NOMO-1 treated with DMSO at 0.1 percent for 48 hours (cell line): ENCODE results near the gene TMEM135.

ENCODE experiments used
- DNase-seq: peaks from one replicate; lab custom pipeline; 2025; ENCODE audit not compliant: unreplicated experiment; lab: John Stamatoyannopoulos, UW

TMEM135 gene

GRCh38 chr11:87299041-87299481 is 261.3 kb downstream of the TMEM135 start:
- no peak for DNase-seq

DNA sequence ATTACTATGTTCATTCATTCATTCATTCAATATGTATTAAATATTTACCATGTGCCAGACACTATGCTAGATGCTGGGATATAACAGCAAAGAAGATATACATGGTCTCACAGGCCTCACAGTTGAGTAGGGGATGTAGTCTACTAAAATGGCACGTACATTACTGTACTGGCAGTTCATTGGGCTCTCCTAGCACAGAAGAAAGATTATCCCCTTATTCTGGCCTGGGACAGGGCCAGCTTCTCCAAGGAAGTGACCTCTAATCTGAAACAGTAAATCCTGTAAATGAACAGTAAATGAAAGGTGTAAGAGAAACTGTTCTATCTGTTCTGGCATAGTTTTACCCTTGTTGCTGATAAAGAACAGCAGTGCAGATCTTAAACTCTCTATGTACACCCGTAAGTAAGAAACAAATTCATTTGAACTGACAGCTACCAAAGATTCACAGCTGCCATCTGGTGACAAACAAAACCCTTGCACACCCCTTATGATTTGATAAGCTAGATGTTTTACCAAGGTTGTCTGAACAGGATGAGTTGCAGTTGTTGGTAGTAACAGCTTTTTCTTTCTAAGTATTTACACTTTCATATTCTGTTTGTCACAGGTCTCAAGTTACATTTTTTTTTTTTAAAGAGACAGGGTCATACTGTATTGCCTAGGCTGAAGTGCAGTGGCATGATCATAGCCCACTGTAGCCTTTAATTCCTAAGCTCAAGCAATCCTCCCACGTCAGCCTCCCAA is 263.1 kb downstream of the TMEM135 start:
- DNase-seq = no peak

DNA sequence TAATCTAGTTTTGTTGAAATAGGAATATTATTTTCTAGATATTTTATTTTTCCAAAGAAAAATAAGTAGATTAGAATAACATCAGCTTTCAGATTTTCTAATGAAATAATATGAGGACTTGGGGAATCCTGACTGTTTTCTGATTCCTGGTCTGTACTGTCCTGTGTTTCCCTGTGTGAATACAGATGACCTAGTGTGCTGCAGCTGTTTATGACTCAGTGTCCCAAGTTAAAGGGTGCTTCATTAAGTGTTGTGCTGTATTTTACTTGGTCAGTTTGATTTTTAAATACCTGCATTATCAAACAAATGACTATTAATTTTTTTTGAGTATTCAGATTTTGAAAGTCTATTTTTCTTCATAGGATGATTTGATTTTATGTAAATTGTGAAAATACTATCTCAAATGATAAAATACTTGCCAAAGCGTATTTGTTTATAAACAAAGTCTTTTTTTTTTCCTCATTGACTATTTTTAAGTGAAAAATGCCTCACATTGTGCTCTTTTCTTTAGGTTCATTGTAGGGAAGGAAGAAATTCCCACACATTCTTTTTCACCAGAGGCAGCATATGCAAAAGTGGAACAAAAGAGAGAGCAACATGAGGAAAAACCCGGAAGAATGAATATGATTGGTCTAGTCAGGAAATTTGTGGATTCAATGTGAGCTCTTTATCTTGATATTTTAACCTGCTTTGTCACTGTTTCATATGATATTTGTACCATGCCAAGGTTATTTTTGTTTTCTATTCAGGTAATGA is 264.2 kb downstream of the TMEM135 start:
- DNase-seq = no peak

DNA sequence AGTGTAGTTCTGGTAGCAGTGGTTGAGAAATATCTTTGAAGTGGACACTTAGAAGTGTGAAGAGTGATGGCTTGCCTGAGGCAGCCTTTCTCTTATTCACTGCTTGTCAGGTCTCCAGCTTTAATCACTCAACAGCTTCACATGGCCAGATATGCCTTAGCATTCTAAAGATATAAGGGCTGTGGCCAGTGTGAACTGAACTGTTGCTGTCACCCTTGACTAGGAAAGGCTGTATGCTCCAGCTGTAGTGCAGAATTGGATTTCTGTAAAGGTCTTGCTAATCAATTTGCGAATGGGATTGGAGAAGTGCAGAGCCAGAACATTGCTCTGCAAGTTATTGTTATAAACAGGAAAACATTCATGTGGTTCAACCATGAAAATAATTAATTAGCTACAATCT is 266.7 kb downstream of the TMEM135 start:
- DNase-seq = no peak

GRCh38 chr11:87306262-87306851 is 268.6 kb downstream of the TMEM135 start:
- no peak for DNase-seq

DNA sequence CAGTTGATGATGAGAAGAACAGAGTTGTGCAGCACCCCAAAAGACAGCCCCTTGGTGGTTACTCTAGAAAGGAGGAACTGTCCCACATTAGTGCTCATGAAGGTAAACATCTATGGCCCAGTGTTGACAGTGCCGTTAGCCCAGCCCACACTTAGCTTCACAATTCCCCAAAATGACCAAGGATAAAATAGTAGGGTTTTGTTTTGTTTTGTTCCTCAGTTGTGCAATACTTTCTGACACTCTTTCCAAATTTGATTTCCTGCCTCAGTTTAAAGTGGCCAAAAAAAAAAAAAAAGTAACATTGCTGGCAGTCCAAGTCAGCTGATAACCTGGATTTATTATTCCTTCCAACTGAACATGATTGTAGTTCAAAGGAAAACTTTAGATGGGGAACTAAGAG is 269.4 kb downstream of the TMEM135 start:
- DNase-seq = no peak

DNA sequence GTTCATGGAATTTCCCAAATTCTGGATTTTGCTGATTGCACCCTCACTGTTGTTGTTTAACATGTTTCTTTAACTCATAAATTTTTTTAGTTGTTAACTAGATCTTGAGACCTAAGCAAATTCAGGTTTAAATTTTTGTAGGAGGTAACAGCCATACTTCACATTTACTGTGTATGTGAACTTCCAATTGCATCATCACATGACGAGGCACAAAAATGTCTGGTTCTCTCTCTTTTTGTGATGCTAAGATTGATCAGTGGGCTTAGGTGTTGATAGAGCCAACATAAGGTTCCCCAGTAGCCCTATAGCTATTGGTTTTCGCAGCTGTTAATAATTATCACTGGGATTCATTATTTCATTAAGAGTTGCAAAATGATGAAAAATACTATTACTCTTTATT is 277.5 kb downstream of the TMEM135 start:
- DNase-seq = no peak

DNA sequence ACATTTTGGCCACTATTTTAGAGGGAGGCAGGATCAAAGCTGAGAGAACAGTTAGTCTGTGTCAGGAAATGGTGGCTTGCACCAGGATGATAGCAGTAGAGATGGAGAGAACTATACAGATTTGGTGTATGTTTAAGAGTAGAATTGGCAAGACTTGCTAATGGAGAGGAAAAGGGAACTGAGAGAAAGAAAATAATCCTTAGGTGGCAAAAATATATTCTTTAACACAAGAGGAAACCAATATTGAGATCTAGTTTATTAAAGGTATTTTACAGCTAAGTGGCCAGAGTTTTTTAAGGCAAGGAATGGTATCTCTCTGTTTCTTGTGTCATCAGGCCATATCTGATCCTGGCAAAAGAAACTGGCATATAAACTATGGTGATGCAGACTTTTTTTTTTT is 278.8 kb downstream of the TMEM135 start:
- DNase-seq = no peak

GRCh38 chr11:87317441-87317840 is 279.7 kb downstream of the TMEM135 start:
- no peak for DNase-seq

DNA sequence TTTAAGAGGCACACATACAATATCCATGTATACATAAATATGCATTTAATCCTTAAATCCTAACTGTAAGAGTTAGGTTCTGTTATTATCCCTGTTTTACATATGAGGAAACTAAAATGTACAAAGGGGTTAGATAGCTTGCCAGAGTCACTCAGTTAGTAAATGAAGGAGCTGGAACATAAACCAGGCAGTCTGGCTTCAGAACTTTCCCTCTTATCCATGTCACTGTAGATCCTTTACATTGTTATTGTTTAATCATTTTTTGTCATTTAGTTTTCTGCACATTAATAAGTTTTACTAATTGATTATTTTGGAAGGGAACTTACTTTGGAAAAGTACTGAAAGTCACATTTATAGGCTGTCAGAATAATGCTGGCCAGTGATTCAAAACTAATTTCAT is 282.4 kb downstream of the TMEM135 start:
- no peak for DNase-seq

DNA sequence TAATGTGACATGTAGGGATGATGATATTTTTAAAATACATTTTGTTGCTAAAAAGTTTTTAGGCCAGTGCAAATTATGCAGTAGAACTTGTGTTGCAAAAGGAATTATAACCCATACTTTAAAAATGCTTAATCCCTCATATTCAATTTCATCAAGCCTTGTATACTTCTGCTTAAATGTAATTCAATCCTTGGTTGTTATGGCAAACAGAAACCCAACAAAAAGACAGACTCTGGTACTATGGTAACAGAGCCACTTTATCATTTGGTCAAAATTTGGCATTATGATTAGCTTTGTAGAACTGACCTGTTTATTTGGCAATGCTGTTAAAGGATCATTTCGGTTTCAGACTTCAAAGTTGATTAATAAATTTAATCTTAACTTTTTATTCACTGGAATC is 284.8 kb downstream of the TMEM135 start:
- no peak for DNase-seq

- DNase-seq = no peak
Measured at GRCh38 chr11:87323899-87324298, 286.2 kb downstream of the TMEM135 start.

DNA sequence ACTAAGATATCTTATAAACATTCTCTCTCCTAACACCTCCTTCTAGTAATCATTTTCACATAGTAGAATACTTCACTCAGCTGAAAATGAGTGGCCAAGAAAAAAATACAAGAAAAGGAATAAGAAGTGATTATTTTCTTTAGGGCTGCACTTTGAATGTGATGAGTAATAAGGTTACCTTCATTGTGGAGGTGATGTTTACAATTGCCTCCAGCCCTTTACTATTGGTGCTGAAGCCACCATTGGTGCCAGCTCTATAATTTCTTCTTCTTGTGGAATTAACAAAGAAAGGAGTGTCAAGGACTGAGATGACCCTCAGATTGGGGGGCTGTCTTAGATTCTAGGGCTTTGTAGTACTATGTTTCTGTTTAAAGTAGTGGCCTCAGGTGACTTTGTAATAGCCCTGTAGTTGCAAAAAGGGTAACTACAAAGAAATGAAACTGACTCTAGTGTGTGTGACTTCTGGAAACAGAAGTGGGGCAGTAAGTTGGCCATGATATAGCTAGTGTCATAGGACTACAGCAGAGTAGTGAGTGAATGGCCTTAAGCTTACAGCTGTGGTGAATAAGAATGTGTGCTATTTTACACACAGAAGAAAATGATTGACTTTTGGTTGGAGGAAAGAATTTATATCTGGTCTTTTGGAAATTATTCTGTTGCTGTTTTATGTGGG is 287.2 kb downstream of the TMEM135 start:
- no peak for DNase-seq

DNA sequence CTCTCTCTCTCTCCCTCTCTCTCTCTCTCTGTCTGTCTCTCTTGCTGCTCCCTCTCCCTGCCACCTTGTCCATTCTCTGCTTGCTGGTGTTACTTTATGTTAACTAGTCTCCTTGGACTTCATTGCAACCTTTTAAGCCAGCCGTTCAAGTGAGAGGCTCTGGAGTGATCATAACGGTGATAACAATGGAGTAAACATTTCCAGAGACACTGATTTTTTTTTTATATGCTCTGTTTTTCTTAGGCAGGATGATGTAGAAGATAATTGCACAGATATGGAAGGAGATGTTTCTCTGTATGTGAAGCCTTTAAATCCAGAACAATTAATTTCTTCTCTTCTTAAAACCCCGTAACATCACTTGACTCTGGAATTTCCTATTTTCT is 287.7 kb downstream of the TMEM135 start:
- DNase-seq = no peak

DNA sequence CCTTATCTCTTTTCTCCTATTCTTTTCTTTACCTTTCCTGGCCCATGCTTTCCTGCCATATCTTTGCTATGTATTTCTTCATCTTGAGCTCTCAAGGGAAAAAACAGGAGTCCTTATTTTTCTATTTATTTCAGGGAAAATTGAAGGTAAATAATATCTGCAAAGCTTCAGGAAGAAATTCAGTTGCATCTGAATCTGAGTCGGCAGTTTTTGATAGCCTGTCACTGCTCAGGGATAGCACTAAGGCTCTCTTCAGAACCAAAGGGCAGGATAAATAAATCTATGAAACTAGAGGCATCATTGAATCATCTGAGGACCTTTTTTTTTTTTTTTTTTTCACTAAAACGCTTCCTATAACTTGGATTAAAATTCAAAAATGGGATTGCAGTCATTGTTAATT is 288.9 kb downstream of the TMEM135 start:
- DNase-seq = no peak

DNA sequence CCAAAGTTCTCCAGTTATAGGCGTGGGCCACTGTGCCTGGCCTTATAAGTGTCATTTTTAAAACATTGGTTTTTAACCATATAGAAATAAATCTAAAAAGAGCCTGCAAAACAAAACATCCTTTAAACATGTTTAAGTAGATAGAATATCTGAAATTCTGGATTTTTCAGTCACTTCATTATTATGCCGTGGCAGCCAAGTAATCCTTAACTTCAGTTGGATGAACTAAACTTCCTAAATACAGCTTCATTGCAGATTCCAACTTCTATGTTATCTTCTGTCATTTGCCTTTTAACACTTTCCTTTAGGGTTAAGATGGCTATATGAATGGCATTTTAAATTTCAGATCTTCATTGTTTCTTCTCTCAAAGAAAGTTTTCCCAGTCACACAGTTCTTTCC is 291.4 kb downstream of the TMEM135 start:
- no peak for DNase-seq

DNA sequence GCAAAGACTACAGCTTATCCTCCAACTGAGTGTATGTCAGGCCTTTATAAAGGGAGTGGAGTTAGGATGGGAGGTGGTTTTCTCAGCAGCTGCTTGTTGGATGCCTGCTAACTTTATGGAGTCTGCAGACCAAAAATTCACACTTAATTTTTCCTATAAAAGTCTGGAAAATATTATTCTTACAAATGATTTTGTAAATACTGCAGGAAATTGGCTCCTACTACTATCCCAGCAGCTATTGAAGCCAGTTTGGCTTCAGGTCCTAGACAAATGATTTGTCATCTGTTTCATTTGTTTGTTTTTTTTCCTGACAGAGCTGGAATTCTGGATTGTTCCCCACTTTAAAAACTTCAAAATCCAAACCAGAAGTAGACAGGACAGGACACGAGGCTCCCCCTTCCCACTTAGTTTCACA is 292.5 kb downstream of the TMEM135 start:
- no peak for DNase-seq

- no peak for DNase-seq
Measured at GRCh38 chr11:87331273-87331672, 293.5 kb downstream of the TMEM135 start.

GRCh38 chr11:87338046-87338639 is 300.4 kb downstream of the TMEM135 start:
- DNase-seq = no peak

- no peak for DNase-seq
Measured at GRCh38 chr11:87339416-87339815, 301.7 kb downstream of the TMEM135 start.

DNA sequence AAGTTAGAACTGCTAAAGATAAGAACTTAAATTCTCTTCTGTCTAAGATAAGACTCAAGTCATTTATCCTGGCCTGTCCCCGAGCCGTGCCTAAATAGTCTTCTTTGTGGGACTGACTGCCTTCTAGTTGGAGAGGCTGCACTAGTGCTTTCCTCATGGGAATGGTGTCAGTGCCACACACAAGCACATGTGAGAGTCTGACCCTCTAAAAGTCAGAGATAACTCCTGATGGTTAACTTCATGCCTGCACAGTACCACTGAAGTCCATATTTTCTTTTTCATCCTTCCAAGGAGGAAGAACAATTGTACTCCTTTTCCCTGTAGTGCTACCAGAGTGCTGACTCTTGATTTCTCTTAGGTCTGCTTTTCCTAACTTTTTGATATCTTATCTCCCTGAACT is 309.7 kb downstream of the TMEM135 start:
- no peak for DNase-seq
